Upper lobe of left lung (tissue), 4 donors: Measurements from ENCODE around the gene CARS2.

ENCODE experiments used
- CTCF ChIP-seq, 6 experiments: fragments of 450-650 bp in 4 of 6; fragments of 200-600 bp in 2 of 6; sonication (generic) in 2 of 6; IDR thresholded peaks; one replicate each; pipeline ENCODE4 v1.5.1; 2016 to 2019; ENCODE audit warnings: antibody characterized with exemption in 6 of 6
- EP300 ChIP-seq, 4 donors: sonication (generic); formaldehyde crosslinking; IDR thresholded peaks; one replicate each; pipeline ENCODE4 v1.5.1; 2017; ENCODE audit warnings: antibody characterized with exemption in 4 of 4, control low read depth in 2 of 4
- POLR2A ChIP-seq, 4 donors: fragments of 450-650 bp; IDR thresholded peaks; one replicate each; pipeline ENCODE4 v1.5.1; 2016 to 2017; ENCODE audit warnings: antibody characterized with exemption in 4 of 4, mild to moderate bottlenecking in 2 of 4
- POLR2AphosphoS5 ChIP-seq, 2 donors: sonication (generic); formaldehyde crosslinking; IDR thresholded peaks; one replicate each; pipeline ENCODE4 v1.5.1; 2017; ENCODE audit warnings: antibody characterized with exemption in 2 of 2

DNA sequence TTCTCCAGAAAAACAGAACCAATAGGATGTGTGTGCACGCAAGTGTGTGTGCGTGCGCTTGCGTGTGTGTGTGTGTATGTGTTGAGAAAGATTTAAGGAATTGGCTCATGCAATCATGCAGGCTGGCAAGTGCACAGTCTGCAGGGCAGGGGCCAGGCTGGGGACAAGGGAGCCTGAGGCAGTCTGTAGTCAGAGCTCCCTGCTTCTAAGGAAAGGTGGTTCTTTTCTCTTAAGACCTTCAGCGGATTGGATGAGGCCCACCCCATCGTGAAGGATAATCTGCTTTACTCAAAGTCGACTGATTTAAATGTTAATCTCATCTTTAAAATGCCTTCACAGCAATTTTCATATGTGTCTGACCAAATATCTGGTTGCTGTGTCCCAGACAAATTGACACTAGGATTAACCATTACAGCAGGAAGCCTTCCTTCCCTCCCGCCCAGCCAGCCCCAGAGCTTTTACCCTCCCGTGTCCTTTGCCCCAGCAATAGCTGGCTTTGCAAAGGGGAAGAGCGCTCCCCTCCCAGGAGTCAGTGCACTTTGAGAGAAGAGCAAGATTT is 105.6 kb downstream of the CARS2 start:
- no peak for TF ChIP-seq CTCF (IDR thresholded peaks at IDR 0.05)
- no peak for TF ChIP-seq POLR2A (IDR thresholded peaks at IDR 0.05)
- no peak for TF ChIP-seq POLR2AphosphoS5 (IDR thresholded peaks at IDR 0.05)
- no peak for TF ChIP-seq EP300 (IDR thresholded peaks at IDR 0.05)
